Activated T-cell treated with anti-CD3 and anti-CD28 coated beads, Interleukin-2, amount 50 U/mL, for 1 hour (primary cell): ENCODE results near the gene FANK1.
"Not testable (repeated sequence)": the region's sequence is repeated elsewhere in the genome, so short reads cannot be mapped to it uniquely, and the experiment has no call there.

ENCODE experiments used
- DNase-seq: peaks from one replicate; pipeline ENCODE4 v3.0.0-alpha.2; 2020

FANK1 gene, protein sequence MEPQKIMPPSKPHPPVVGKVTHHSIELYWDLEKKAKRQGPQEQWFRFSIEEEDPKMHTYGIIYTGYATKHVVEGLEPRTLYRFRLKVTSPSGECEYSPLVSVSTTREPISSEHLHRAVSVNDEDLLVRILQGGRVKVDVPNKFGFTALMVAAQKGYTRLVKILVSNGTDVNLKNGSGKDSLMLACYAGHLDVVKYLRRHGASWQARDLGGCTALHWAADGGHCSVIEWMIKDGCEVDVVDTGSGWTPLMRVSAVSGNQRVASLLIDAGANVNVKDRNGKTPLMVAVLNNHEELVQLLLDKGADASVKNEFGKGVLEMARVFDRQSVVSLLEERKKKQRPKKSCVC

DNA sequence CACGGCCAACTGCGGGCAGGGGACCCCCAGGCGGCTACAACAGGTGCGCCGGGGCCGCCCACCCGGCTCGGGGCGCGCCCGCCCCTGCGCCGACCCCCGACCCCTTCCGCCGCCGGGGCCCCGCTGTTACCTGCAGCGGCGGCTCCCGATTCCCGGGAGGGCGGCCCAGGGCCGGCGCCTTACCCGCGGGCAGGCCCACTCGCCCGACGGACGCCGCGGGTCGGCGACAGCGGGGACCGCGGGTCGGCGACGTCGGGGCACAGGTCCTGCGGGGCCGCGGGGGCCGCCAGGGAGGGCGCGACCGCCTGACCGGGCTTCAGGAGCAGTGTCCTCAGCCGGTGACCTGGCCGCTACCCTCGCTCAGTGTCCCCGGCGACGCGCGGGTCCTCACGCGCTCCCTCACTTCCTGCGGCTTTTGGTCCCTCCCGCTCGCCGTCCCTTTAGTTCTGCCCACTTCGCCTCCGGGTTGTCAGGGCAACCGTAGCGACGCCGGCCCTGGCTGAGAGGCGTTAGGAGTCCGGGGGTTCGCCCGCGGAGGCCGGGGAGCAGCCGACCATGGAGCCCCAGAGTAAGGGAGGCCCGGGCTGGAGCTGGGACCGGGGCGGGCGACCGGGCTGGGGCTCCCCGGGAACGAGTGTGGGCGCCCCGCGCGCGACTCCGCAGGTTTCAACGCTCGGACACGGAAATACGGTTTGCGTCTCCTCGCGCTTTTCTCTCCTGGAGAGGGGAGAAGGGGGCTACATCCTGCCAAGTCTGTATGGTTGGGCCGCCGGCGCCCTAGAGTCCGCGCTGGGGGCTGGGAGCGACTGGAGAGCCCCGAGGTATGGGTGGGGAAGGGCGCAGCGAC, at the start of gene FANK1:
FANK1 (plus strand) TSS at position 477 of the 847 bp plus-strand sequence; CDS start at position 556, 79 bp downstream.
- DNase-seq, result peak; percentile 72

DNA sequence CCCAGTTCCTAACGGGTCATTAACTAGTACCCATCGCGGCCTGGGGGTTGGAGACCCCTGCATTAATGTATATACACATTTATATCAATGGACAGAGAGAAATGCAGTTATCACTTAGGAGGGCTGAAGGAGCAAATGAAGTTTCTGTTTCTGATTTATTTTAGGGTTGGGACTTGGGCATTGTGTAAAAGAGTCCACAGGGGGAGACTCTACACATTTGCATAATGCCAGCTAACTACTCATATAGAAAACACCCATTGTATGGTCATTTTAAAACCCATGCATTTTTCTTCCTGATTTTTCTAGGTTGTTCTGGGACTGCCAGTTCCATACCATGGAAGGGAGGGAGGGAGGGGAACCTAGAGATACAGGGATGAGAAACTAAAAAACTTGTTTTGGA, 49.5 kb upstream of the FANK1 start:
- no peak for DNase-seq

DNA sequence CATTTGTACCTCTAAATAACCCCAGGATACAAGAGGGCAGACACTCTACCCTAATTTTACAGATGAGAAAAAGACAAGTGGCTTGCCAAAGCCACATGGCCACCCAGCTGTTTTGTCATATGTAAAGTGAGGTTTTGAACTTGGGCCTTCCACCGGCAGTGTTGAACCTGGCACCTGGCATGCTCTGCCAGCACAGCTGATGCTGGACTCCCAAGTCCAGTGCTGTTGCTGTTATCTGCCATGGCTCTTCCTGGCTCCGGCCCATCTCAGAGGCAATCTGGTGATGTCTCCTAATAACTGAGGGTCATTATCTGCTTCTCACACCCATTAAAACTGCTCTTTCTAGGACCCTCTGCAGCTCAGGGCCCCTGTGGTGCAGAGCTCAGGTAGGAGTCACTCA, 48.0 kb upstream of the FANK1 start:
- DNase-seq, result no peak

DNA sequence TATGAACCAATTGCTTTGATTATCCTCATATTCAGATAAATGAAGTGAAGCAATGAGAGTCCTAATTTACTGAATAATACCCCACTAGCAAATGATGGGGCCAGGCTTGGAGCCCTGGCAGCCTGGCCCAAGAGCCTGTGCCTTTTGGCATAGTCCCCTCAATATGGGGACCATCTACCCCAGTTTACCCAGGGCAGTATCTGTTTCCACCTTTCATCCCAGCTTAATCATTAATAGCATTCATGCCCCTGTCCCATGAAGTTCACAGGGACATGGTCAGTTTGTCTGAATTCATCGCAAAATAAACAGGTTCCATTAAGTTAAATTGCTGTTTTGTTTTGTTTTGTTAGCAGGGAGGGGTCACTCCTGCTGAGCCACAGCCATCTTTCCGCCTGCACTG, 47.5 kb upstream of the FANK1 start:
- no peak for DNase-seq

DNA sequence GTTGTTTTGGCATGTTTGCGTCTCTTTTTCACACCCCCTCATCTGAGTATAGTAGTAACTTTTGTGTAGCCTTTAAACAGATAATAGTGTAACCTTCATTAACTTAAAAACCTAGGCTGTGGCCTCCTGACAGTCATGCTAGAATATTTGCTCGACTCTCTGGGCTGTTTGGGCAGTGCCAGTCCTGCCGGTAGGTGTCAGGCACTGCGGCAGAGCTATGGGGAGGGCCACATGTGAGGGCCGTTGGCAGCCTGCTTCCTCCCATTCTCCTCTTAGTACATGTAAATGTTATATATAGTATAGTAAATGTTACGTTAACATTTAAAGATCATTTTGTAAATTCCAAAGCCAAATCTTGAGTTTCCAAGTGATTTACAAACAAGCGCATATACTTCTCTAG, 46.9 kb upstream of the FANK1 start:
- no peak for DNase-seq

DNA sequence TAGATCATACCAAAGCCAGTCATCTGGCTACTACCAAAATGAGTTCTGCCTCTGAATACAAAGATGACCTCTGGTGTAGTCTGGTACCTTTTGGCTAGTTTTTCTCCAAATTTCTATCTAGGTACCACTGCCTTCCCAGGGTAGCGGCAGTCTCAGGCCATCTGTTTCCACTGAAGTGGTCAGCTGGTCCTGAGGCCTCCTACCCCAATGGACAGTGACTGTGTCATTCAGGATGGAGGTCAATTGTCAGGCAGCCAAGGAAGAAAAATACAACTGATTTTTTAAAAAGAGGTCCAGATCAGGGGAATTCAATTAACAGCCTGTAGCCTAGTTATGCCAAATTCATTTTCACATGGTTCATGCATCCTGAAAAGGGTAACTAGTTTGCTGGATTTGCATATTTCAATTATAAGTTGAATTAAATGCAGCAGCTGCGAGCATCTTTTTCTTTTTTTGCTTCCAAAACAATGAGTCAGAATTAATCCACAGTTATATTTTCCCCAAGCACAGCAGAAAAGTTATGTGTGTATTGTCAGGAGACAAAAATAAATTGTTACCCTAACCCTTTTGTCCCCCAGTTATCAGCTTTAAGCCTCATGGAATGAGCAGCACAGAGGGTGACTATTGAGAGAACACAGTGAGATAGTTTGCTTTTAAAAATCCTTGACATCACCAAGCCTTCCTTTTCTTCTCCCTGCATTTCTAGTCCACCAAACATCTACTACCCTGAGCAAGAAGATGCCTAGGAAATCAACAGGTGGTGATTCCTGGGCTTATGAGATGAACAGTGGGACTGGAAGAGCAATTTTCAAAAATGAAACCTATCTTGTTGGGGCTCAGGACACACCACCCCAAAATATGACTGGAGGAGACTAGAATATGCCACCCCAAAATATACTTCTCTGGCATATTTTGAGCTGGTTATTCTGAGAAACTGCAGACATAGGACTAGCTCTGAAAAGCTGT, 45.3 kb upstream of the FANK1 start:
- DNase-seq, result no peak

DNA sequence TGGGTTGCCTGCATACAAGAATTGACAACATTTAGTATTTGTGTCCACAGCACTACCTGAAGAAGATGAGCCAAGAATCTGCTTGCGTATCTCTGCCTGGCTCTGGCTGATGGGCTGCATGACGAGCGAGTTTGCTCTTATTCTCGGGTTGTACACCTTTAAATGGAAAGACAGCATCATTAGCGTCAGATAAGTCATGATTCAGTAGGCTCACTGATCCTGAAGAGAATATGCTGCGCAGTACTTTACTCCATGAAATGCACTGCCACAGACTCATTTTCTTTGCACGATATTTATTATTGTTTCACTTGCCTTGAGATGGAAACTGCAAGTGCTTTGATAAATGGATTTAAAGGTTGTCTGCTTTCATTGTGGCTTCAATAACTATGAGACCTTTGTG, 43.9 kb upstream of the FANK1 start:
- no peak for DNase-seq

DNA sequence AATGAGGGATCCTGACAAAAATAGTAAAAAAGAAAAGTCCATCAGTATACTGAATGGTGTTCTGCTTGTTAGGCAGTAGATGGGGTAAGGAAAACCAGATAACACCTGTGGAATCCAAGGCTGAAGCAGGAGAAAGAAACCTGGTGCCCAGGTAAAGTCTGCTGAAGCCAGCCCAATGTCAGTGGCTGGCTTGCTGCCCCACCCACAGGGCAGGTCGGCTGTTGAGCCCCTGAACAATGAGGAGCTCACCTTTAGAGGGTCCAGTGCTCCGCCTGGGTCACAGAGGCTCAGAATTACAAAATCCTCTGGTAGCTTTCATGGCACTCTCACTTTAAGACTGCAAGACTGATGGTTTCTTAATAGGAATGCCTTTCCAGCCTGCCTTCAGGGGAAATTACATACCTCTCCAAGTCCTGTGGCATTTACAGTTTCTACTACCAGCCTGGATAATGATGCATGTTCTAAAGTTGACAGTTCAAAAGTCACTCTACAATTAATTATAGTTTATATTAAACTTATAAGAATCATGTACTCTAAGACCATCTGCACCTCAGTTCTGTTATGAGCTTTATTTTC, 39.1 kb upstream of the FANK1 start:
- no peak for DNase-seq

DNA sequence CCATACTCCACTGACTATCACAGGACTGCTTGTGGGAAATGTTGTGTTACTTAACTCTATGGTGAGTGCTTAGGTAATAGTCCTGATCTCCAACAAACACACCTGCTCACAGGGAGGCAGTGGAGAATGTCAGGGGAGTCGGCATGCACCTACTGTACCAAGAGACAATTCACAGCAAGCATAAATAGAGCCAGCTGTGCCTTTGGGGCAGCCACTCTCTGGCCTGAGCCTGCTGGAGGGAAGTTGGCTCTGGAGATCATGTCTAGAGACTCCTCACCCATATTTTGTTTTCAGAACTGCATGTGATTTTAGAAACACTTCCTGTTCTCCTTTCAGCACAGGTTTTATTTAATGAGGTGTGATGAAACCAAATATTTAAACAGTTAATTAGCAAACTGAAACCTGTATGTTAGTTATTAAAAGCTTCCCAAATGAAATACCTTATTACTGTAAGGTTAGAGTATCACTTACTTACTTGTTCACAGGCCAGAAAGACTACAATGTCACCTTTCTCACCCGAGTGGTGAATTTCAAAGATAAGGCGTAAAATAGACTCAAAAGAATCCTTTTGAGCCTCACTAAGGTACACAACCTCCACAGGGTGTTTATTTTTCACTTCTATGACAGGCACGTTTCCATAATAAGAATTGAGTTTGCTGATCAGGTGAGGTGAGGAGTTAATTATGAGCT, 37.1 kb upstream of the FANK1 start:
- no peak for DNase-seq

DNA sequence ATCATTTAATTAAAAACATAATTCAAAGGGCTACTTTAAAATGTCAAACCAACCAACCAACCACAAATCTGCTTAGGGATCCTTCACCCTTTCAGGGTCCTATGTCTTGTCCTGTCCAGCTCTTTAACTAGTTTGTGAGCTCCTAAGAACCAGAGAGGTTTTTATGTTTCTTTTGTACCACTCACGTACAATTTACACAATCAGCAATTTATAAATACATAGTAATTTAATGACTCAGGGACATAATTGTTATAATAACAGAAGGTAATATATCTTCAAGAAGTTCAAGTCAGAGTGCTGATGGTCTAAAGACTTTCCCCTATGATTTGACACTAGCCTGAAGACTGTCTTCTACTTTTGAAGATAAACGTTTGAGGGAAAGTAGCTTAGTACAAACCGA, 31.2 kb upstream of the FANK1 start:
- no peak for DNase-seq

DNA sequence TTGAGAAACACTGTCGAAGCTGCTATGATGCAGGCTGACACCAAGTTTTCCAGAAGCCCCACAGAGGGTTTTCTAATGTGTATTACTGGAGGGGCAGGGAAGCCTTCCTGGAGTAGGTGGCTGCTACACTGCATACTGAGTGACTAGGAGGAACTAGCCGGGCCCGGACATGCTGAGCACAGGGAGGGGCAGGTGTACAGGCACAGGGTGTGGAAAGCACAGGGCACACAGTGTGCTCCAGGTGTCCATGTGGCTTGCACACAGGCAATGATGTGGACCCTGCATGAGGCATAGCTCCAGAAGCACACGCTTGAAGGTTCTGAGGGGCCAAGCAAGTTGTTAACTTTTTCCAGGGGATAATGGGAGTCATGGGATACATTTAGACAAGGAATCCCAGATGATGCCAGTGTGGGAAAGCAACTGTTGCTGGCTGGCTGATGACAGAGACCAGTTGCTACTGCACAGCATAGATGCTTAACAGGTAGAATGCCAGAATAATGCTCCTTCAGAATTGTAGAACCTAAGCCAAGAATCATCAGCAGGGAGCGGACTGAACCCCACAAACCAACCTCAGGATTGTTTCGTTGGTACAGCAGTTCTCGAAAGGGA, 29.8 kb upstream of the FANK1 start:
- no peak for DNase-seq

DNA sequence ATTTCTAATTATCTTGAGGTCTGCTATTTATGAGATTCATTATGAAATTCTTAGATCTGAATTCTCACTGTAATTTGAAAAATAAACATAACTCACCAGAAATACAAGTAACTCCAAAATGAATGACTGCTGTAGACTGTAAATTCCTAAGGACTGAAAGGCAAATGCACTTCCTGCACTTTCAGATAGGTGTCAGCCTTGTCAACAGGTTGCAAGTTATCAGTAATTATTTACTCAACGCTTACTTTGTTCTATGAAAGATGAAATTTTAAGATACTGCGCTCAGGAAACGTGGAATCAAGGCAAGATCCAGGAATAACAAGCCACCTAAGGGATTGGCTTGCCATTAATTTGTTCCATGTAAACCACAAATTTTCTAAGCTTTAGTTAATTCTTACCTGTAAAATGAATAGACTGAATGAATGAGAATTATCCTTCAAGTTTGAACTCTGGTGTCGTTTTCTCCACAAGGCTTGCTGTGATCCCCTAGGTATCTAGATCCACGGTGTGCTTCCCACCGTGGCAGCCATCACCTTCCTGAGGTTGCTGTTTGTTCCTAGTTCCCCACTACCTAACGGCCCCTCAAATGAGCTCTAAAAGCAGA, 27.9 kb upstream of the FANK1 start:
- no peak for DNase-seq

DNA sequence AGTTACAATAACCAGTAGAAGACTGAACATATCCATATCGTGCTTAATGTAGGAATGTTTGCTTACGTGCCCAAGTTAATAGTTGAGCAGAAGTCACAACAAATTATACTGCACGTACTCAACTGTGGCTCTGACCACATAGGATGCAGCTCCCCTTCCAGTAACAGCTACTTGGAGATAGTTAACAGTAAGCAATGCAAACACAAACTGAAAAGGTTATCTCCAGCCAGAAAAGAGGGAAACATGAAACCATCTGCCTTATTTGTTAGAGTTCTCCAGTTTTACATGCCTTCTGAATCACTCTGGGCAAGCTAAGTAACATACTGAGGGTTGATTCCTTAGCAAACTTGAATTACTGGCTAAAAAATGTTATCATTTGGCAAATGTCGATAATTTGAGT, 25.0 kb upstream of the FANK1 start:
- no peak for DNase-seq

DNA sequence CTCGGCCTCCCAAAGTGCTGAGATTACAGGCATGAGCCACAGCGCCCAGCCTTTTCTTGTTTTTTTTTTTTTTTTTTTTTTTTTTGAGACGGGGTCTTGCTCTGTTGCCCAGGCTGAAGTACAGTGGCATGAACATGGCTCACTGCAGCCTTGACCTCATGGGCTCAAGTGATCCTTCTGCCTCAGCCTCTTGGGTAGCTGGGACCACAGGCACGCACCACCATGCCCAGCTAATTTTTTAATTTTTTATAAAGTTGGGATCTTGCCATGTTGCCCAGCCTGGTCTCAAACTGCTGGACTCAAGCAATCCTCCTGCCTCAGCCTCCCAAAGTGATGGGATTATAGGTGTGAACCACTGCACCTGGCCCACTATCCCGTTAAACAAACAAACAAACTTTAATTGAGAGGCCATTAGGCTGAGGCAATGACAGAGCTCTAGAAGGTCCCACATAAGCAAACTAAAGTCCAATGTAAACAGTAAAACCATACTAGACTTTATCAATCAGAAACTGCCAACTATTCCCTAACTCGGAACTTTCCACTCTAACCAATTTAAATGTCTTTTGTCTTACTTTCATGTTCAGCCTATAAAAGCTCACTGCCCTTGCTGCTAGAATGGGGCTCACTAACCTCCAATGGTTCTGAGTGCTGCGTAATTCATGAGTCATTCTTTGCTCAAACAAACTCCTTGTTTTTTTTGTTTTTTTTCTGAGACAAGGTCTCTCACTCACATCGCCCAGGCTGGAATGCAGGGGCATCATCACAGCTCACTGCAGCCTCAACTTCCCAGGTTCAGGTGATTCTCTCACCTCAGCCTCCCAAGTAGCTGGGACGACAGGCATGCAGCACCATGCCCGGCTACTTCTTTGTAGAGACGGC, 17.2 kb upstream of the FANK1 start:
- DNase-seq, result no peak

DNA sequence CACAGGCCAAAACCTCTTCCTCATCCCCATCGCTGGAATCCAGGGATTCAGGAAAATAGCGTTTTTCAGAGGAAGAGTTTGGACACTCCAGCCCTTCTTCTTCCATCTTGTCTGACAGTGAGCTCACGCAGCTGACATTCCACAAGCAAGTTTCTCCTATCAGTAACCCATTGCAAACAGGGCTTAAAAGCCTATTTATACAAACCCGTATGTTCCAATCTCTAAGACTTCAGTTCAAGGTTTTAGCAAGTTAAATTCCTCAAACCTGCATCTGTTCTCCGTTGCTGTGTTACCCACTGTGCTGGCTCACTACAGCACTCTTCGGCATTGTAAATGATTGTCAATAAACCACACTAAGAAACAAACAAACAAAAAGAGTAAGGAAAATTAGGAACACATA, 15.6 kb upstream of the FANK1 start:
- no peak for DNase-seq

DNA sequence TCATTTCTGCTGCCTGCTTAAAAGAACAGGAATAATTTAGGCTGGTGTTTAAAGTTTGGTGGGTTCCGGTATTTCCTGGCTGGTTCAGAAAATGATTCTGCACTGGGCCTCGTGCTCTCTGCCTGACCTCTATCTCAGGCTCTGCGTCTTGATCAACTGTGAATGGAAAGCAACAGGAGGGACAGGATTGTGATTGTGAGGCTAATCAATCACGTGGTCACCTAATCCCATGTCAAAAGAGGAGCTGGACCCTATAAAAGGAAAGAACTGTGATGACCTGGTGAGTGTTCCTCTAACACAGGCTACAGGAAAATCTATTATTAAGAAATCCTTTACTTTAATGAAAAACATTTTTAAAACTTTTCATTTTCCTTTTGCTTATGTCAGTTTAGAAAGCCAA, 15.2 kb upstream of the FANK1 start, which contains the start of gene DHX32:
DHX32 (minus strand) TSS at position 101 of the 400 bp plus-strand sequence. CDS start 468 bp downstream, outside the sequence.
- no peak for DNase-seq

DNA sequence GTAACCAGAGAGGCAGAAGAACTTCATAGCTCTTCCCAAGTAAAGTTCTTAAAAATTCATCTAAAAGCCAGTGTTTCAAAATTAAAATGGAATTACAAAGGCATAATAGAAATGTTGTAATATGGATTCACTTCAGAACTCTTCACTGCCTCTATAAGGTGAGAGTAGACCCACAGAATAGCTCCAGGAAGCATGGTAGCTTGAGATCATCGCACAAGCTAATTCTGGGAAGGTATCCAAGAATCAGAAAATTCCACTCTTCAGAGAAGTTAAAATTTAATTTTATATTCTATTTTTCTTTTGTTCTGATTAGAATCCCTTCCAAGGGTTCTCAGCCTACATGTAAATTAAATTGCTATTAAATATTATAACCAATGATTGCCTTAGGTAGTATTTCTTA, 13.8 kb upstream of the FANK1 start:
- DNase-seq, result no peak

DNA sequence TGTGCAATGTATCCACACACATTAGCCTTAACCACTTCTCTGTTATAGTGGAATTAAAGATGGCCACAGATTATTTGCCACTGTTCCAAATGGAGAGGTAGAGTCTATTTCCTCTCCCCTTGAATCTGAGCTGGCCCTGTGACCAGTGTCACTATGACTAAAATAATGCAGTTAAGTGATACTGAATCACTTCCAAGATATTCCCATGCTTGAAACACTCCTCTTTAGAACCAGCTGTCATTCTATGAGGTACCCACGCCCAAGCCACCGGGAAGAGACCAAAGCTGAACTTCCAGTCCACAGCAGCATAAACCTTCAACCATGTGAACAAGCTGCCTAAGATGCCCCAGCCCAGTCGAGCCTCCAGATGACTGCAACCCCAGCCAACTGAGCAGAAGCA, 13.2 kb upstream of the FANK1 start:
- no peak for DNase-seq

DNA sequence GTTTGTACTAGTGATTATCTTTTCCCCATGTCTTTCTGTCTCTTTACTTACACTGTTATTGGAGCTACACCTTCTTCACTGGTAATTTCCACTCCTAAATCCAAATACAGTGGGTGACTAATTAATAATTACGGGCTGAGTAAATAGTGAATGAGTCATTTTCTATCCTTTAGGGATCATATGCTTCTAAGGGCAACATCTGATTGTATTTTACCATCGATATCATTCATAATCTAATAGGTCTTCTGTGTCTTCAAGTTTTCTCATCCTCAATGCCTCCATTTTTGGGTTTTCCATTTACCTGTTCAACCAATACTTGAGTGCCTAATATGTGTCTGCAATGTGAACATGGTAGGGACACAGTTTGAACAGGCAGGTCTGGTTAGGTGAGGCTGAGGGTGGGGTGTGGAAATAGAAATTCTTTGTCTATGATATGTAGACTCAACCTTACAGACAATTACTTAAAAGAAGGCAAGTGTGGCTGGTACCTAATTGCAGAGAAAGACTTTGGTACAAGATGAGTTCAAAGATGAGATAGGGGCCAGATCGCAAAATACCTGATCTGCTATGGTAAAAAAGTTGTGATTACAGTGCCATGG, 9.4 kb upstream of the FANK1 start:
- DNase-seq, result no peak

DNA sequence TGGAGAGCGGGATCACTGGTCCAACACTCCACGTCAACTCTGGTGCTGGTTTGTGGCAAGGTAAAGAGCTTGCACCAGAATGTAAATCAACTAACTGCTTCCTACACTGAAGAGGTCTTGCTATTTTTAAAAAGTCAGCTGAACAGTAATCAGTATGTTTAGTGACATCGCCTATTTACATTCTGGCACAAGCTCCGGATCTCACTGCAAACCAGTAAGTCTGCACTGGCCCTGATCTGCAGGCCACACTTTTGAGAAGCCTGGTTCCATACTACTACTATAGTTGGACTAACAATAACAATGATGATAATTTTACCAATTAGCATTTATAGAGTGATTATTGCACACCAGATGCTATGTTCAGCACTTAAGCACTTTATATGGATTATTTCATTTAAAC, 6.9 kb upstream of the FANK1 start:
- DNase-seq, result not testable (repeated sequence)
